Spinal cord (tissue), 10 donors: ENCODE measurements around the gene RAB11FIP5. TPM values are rescaled to one million over a fixed set of nuclear protein-coding genes. Genes with fewer than 3 reads are reported as not detected.
"Not testable (repeated sequence)": the region's sequence is repeated elsewhere in the genome, so short reads cannot be mapped to it uniquely, and the experiment has no call there.

ENCODE experiments used
- DNase-seq, 6 donors: peaks; one replicate each; pipeline versions ENCODE4 v3.0.0 to v3.0.0-alpha.2; 2013 to 2015; ENCODE audit warnings: low spot score in 6 of 6, low read depth in 4 of 6
- H3K27ac ChIP-seq: one replicate; pipeline ENCODE4 v1.5.1; 2013; ENCODE audit warnings: low read depth, low read length, control low read depth
- H3K27me3 ChIP-seq: one replicate; pipeline ENCODE4 v1.6.1; 2013; ENCODE audit warnings: low read length; ENCODE audit not compliant: control insufficient read depth, insufficient read depth
- H3K36me3 ChIP-seq: one replicate; pipeline ENCODE4 v1.6.1; 2013; ENCODE audit warnings: low read length; ENCODE audit not compliant: control insufficient read depth, insufficient read depth
- H3K4me1 ChIP-seq: one replicate; pipeline ENCODE4 v1.6.1; 2013; ENCODE audit warnings: low read length; ENCODE audit not compliant: control insufficient read depth, insufficient read depth
- H3K4me3 ChIP-seq: one replicate; pipeline ENCODE4 v1.5.1; 2013; ENCODE audit warnings: low read depth, low read length, control low read depth
- H3K9me3 ChIP-seq: one replicate; pipeline ENCODE4 v1.6.1; 2013; ENCODE audit warnings: low read length; ENCODE audit not compliant: control insufficient read depth, insufficient read depth
- WGBS: methylation state at CpG from one replicate; pipeline ENCODE4 v1.1.5; 2013; ENCODE audit warnings: missing lambda C conversion rate; ENCODE audit not compliant: insufficient coverage; 5-methylcytosine and 5-hydroxymethylcytosine counted together
- polyA plus RNA-seq, 2 donors: library from polyadenylated mRNA; unstranded; fragments of 120-200 nt; gene quantifications; one replicate each; pipeline ENCODE4 v1.2.1, GENCODE V29; 2013; ENCODE audit not compliant: insufficient read length in 2 of 2
- total RNA-seq, 2 donors: library from RNA; depleted of rRNA in 1 of 2; stranded (reverse); fragments of 120-200 nt in 1 of 2; fragments of >200 nt in 1 of 2; gene quantifications; one replicate each; pipeline versions ENCODE4 v1.2.3 to v1.2.4, GENCODE V29; 2013 to 2014
- donor health status: healthy.

Gene RAB11FIP5
- total and polyA plus RNA-seq, 4 donors = 15.8 to 23.6 (median 18.8) TPM

DNA sequence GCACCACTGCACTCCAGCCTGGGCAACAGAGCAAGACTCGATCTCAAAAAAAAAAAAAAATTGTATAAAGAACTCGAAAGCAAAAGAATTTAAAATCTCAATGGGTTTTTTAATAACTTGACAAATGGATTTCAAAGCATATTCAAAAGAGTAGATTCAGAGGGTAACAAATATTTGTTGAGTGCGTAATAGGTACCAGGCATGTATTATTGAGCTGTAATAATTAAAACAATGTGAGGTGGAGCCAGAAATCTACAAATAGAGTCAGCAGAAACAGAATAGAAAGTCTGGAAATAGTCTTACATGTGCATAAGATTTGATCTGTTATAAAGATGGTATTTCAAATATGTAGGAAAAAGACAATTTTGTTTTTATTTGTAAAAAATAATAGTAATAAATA, 19.1 kb upstream of the RAB11FIP5 start:
- H3K27ac ChIP-seq = no peak overlapping the region
- no peaks in the 10 kb centered on the region for H3K9me3 ChIP-seq
- DNase-seq = no peak
- H3K4me1 ChIP-seq = peaks cover 3% of the 10 kb centered on the region
- no peaks in the 10 kb centered on the region for H3K36me3 ChIP-seq
- no peak overlapping the region for H3K4me3 ChIP-seq
- no peaks in the 10 kb centered on the region for H3K27me3 ChIP-seq
- WGBS = 100% methylated on average over 1 of the region's 3 CpGs

DNA sequence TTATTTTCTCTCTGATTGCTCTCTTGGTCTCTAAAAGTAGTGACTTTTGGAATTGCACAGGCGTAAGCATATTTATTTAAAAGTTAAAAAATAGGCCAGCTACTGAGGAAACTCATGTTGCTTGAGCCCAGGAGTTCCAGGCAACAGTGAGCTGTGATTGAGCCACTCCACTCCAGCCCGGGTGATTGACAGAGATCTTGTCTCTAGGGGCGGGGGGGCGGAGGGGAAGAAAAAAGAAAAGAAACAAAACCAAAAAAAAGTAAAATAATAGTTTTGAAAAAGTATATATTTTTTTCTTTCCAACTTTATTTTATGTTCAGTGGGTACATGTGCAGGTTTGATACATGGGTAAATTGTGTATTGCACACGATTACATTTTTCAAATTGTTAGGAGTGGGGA, 18.0 kb upstream of the RAB11FIP5 start:
- 60% methylated on average over 1 of the region's 5 CpGs for WGBS
- H3K36me3 ChIP-seq = no peaks in the 10 kb centered on the region
- peaks cover 1% of the 10 kb centered on the region for H3K9me3 ChIP-seq
- DNase-seq = no peak
- H3K27ac ChIP-seq = no peak overlapping the region
- no peak overlapping the region for H3K4me3 ChIP-seq
- no peaks in the 10 kb centered on the region for H3K27me3 ChIP-seq
- peaks cover 3% of the 10 kb centered on the region for H3K4me1 ChIP-seq

DNA sequence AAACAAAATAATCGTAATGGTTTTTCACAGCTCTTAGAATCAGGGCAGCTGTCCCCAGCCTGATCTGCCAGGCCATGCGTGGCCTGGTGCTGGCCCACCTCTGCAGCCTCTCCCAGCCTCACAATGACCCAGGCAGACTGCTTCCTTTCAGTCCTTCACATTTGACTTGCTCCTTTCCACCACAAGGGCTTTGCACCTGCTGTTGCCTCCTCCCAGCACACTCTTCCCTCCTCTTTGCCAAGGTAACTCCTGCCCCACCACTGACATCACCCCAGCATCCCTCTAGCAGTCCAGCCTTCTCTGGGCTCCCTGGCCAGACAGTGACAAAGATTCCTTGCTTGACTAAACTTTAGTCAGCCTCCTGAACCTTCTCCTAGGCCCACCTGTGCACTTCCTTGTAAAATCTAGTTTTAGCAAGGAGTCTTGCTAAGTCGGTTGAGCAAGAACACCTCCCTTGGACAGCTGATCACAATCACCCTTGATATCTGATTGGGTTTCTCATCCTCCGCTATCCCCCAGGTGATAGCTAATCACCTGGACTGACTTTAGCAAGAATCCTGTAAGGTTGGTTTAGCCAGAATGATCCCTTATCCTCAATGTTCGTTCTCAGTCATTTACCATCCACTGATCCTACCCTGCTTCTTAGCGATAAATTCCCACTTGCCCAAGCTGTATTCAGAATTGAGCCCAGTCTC, 16.2 kb upstream of the RAB11FIP5 start:
- Histone ChIP-seq H3K4me3 (no peak overlapping the region), H3K36me3 (no peaks in the 10 kb centered on the region), H3K27ac (no peak overlapping the region), H3K4me1 (peaks cover 3% of the 10 kb centered on the region), H3K9me3 (peaks cover 1% of the 10 kb centered on the region), H3K27me3 (no peaks in the 10 kb centered on the region)
- WGBS = 72% methylated on average over 5 of the region's 6 CpGs
- DNase-seq = no peak

DNA sequence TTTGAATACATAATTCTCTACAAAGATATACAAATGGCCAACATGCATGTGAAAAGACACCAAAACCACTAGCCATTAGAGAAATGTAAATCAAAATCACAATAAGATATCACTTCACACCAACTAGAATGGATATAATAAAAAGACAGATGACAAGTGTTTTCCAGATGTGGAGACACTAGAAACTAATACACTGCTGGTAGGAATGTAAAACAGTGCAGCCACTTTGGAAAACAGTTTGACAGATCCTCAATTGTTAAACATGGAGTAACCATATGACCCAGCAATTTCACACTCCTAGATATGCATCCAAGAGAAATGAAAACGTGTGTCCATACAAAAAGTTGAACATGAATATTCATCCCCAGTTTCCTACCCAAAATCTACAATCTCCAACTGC, 9.8 kb upstream of the RAB11FIP5 start:
- no peaks in the 10 kb centered on the region for H3K27me3 ChIP-seq
- no peaks in the 10 kb centered on the region for H3K36me3 ChIP-seq
- H3K27ac ChIP-seq = no peak overlapping the region
- no peak overlapping the region for H3K4me3 ChIP-seq
- no peaks in the 10 kb centered on the region for H3K4me1 ChIP-seq
- H3K9me3 ChIP-seq = peaks cover 1% of the 10 kb centered on the region
- DNase-seq = no peak
- WGBS = 29% methylated on average over 1 of the region's 1 CpG

DNA sequence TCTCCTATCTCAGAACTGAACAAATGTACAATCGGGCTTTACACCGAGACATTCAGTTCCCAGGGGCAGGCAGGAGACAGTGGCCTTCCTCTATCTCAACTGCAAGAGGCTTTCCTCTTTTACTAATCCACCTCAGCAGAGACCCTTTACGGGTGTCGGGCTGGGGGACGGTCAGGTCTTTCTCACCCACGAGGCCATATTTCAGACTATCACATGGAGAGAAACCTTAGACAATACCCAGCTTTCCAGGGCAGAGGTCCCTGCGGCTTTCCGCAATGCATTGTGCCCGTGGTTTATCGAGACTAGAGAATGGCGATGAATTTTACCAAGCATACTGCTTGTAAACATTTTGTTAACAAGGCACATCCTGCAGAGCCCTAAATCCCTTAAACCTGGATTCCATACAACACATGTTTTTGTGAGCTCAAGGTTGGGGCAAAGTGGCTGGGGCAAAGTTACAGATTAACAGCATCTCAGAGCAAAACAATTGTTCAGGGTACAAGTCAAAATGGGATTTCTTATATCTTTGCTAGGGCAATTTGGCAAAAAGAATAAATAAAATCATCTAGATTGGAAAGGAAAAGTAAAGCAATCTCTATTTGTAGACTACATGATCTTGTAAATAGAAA, 7.0 kb upstream of the RAB11FIP5 start:
- not testable (repeated sequence) for DNase-seq, H3K4me1 ChIP-seq, H3K36me3 ChIP-seq, H3K4me3 ChIP-seq, H3K9me3 ChIP-seq, H3K27me3 ChIP-seq, H3K27ac ChIP-seq
- 44% methylated on average over 6 of the region's 11 CpGs for WGBS

DNA sequence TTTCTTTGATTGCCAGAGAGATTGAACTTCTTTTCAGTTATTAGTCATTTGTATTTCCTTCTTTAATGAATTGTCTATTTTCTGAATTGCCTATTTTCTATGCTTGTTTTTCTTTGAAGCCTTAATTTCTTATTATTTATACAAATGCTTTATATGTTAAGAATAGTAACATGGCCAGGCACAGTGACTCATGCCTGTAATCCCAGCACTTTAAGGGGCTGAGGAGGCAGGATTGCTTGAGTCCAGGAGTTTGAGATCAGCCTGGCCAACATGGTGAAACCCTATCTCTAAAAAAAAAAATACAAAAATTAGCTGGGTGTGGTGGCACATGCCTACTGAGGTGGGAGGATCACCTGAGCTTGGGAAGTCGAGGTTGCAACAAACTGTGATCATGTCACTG, 4.7 kb upstream of the RAB11FIP5 start:
- 73% methylated on average over 1 of the region's 1 CpG for WGBS
- Histone ChIP-seq H3K4me3 (no peak overlapping the region), H3K9me3 (no peaks in the 10 kb centered on the region), H3K27me3 (no peaks in the 10 kb centered on the region), H3K36me3 (no peaks in the 10 kb centered on the region), H3K4me1 (no peaks in the 10 kb centered on the region), H3K27ac (no peak overlapping the region)
- no peak for DNase-seq

DNA sequence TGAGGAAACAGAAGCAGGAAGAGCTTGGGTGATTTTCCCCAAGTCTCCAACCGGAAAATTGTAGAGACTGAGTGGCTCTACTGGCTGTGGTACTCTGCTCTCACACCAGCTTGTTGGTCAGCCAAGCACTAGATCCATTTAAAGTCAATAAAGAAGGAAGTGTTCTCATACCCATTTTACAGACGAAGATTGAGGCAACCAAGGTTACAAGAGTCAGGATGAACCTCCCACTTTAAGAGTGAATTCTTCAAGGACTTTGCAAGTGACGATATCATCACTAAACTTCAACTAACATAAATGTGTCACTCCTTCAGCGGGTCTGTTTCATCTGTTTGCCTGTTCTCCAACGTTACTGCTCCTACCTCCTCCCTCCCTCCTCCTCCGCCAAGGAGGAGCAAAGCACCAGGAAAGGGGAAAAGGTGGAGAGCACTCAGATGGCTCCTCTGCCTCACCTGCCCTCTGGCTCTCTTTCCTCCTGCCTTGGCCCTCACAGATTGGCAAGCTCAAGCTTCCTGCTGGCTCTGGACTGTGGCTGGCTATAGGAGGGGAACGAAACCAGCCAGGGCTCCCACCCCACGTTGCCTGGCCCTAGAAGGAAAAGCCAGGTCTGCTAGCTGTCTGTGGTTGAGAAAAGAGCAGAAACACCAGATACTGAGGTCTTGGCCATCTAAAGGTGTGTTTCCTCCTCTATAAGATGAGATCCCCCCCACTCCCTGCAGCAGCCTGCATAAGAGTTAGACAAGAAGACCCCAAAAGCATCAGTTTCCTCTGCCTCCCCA, 3.6 kb upstream of the RAB11FIP5 start:
- no peak for DNase-seq
- no peaks in the 10 kb centered on the region for H3K36me3 ChIP-seq
- H3K27me3 ChIP-seq = no peaks in the 10 kb centered on the region
- no peak overlapping the region for H3K4me3 ChIP-seq
- 83% methylated on average over 4 of the region's 8 CpGs for WGBS
- H3K9me3 ChIP-seq = no peaks in the 10 kb centered on the region
- peaks cover 9% of the 10 kb centered on the region for H3K4me1 ChIP-seq
- no peak overlapping the region for H3K27ac ChIP-seq

DNA sequence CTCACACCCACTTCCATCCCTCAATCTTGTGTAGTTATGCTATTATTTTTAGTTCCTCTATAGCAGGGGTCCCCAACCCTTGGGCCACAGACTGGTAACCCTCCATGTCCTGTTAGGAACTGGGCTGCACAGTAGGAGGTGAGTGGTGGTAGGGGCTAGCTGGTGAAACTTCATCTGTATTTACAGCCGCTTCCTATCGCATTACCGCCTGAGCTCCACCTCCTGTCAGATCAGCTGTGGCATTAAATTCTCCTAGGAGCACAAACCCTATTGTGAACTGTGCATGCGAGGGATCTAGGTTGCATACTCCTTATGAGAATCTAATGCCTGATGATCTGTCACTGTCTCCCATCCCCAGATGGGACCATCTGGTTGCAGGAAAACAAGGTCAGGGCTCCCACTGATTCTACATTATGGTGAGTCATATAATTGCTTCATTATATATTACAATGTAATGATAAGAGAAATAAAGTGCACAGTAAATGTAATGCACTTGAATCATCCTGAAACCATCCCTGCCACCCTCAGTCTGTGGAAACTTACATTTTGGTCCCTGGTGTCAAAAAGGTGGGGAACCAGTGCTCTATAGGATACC, 1.6 kb upstream of the RAB11FIP5 start:
- DNase-seq = no peak
- 80% methylated on average over 1 of the region's 4 CpGs for WGBS
- peaks cover 2% of the 10 kb centered on the region for H3K36me3 ChIP-seq
- H3K9me3 ChIP-seq = no peaks in the 10 kb centered on the region
- H3K27ac ChIP-seq = no peak overlapping the region
- no peak overlapping the region for H3K4me3 ChIP-seq
- no peaks in the 10 kb centered on the region for H3K27me3 ChIP-seq
- peaks cover 19% of the 10 kb centered on the region for H3K4me1 ChIP-seq

DNA sequence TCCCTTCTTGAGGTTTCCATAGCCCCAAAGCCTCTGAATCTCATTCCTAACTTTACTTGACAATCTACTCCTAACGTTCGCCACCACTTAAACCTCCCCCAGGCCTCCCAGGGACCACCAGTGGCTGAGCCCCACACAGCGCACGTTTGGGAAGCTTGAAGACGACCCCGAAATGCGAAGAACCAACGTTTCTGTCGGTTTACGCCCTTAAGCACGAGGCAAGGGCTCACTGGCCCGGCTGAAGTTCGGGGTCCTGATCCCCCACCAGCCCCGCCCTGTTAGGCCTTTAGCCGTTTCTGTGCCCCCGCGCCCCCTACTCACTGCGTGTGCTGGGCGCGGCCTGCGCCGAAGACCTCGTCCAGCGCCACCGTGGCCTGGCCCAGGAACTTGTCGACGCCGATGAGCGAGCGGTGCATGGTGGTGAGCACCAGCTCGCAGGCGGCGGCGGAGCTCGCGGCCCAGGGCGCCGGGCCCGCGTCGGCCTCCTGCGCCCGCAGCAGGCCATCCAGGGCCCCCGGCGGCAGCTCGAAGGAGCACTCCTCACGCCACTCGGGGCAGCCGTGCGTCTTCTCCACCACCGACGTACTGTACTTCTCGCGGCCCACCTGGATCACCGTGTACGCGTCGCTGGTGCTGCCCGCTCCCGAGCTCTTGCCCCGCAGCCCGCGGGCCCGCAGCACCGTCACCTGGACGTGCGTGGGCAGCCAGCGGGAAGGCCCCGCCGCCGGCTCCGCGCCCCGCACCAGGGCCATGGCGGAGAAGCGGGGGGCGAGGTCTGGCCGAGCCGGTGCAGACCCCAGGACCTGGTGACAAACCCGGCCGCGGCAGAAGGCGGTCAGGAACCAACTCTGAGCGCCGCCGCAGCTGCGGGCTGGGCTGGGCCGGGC, 479 bp downstream of the RAB11FIP5 start:
- no peaks in the 10 kb centered on the region for H3K9me3 ChIP-seq
- H3K27ac ChIP-seq = peak overlapping the region; percentile 15
- WGBS = under 1% methylated on average over 88 of the region's 88 CpGs

More for the DNA sequence above, 479 bp downstream of the RAB11FIP5 start:
- Histone ChIP-seq H3K4me3 (peak overlapping the region; percentile 38), H3K4me1 (peaks cover 25% of the 10 kb centered on the region), H3K36me3 (peaks cover 3% of the 10 kb centered on the region), H3K27me3 (no peaks in the 10 kb centered on the region)
- DNase-seq = peak in 4 of 6 donors; percentile 14 to 65 (median 36)
